ENCODE results near the gene TLR6.

GRCh38 chr4:38837849-38838248, 18.8 kb downstream of the TLR6 start:
- TF ChIP-seq CTCF (IDR thresholded peaks at IDR 0.05) (no peak), POLR2A (IDR thresholded peaks at IDR 0.05) (no peak), POLR2AphosphoS5 (IDR thresholded peaks at IDR 0.05; ENCODE audit: insufficient read depth in 1 of 2, low read depth in 1 of 2) (no peak)
